ENCODE data around the gene CAPN5.
"Not testable (repeated sequence)": the region's sequence is repeated elsewhere in the genome, so short reads cannot be mapped to it uniquely, and the experiment has no call there.

CAPN5 gene

DNA sequence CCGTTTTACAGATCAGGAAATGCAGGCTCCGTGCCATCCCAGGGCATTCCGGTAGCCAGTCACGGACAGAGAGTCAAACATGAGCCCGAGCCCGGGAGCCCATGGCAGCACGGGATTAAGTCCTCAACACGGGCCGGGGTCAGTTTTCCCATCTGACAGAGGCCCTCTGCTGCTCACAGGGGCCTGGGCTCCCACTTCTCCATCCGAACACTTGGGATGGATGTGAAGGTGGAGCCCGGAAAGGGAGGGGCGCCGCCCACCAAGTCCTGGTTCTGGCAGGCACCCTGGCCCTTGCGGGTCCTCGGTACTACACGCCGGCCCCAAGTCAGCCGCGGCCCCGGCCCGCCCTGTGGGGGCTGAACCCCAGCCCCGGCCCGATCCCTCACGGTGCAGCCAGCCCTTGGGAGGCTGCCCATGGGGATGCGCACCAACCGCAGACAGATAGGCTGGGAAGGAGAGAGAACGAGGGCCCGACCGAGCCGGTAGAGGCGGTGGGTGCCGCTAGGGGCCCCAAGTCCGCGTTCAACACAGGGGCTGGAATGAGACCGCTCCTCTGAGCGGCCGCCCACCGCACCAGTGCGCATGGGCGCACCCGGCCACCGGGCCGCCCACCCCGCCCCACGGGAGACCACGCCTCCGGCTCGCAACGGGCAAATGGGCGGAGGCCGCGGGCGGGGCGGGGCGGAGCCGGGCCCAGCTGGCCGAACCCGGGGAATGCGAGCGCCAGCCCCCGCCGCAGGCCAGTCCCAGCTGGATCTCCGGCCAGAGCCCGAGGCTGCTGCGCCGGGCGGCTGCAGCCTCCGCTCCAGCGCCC, at the start of gene CAPN5:
Gene CAPN5 (plus strand): TSS at position 743 of the 814 bp plus-strand sequence. CDS start 17,916 bp downstream, outside the sequence.
- DNase-seq: peak; percentile 86 to 87

DNA sequence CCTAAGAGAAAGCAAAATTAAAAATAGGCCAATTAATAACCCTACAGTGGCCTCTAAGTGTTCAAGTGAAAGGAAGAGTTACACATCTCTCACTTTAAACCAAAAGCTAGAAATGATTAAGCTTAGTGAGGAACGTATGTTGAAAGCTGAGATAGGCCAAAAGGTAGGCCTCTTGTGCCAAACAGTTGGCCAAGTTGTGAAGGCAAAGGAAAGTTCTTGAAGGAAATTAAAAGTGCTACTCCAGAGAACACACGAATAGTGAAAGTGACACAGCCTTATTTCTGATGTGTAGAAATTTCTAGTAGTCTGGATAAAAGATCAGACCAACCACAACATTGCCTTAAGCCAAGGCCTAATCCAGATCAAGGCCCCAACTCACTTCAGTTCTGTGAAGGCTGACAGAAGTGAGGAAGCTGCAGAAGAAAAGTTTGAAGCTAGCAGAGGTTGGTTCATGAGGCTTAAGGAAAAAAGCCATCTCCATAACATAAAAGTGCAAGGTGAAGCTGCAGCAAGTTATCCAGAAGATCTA, 48.3 kb upstream of the CAPN5 start:
- not testable (repeated sequence) for DNase-seq

DNA sequence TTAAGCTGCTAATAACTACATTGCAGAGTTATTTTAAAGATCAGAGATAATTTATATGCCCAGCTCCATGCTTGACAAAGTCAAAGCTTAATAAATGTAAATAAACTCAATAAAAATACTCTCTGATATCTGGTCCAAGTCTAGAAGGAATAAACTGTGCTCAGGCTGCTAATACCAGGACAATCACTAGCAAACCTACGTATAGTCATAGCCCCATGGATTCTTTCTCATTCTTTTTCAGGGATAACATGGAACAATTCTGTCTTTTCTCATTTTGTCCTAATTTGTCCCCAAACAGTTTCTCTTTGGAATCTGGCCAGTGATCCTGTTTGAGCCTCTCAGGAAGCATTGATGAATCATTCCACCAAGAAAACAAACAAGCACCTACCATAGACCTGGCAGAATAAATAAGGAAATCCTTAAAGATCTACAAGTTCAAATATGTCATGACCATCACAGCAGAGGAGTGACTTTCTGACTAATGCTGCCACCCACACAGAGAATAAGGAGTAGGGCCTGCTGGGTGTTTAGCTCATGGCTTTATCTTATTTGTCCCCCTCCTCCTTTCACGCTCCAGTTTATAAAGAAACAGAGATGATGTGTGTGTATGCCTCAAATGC, 46.7 kb upstream of the CAPN5 start:
- no peak for DNase-seq

DNA sequence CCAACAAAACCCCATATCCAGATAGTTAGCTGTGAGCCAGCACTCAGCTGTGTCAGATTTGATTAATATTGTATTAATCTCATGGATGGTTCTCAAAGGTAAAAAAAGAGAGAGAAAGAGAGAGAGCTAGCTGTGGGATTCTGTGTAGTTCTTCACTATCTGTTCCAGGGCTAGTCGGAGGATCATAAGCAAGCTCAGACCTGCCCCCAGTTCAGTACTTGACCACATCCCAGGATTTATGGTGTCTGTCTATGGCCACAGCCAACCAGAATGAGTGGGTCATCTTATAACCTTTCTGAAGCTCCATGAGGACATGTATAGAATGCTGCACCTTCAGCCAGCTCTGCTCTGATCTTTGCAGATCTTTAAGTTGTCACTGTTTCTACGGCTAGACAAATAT, 46.0 kb upstream of the CAPN5 start:
- no peak for DNase-seq

DNA sequence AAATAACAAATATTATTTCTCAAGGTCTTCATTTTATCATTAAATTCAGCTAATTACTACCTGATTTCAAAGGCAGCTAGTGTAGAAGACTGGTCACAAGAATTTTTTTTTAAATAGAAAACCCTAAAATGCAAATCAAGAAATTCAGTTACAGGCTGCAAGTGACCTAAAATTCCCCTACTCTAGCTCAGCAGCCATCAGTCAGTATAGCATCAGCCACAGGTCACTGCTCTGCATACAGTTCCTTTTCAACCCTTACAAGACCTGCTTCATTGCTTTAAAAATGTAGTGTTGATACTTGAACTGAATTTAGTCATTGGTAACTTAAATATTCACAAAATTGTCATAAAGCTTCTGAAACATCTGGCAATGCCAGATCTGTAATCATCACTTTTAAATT, 42.0 kb upstream of the CAPN5 start:
- no peak for DNase-seq

DNA sequence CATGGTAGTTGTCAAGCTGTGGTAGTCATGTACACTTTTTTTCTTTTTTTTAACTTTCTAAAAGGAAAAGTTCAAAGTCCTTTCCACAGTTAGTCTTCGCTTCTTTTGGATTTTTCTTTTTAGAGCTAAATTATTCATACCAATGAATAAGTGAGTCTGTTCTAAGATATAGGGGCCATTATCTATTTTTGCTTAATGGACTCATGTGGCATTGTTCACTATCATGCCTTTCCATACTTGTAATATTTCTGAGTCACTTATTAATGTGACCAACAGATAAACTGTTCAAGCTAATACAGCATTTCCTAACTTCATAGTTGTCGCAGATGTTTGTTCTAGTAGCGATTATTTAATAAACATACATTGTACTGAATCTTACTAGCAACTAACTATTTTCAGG, 40.5 kb upstream of the CAPN5 start:
- no peak for DNase-seq

DNA sequence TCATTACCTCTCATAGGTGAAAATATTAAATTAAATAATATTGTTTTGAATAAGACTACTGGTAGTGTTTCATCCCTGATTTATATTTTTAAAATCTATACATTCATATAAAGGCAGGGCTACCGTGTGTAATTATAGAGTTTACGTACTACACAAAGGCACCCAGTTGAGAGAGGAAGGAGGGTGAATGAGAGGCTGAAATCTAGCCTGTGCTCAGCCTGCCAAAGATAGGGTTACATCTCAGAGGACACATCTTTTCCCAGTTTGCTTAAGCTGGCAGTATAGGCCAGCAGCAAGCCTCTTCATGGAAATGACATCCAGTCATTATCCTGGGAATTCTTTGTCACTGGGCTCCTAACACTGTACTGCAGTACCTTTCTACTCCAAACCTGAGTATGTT, 40.0 kb upstream of the CAPN5 start:
- DNase-seq: no peak

DNA sequence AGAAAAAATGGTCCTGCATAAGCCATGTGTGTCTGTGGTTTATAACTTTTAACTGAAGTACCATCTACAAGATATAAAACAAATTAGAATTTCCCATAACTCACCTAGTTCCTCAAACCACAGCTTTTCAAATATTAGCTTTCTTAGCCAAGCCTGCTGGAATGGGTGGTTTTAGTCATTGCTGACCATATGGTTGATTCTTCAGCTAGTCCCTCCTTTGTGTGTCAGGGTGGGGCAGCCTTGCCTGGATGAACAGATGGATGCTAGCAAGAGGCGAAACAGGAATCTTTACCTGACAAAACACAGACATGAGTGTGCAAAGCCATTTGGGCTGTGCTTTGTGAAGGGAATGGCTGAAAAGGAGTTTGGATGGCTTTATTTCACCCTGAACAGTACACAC, 39.5 kb upstream of the CAPN5 start:
- DNase-seq: no peak

DNA sequence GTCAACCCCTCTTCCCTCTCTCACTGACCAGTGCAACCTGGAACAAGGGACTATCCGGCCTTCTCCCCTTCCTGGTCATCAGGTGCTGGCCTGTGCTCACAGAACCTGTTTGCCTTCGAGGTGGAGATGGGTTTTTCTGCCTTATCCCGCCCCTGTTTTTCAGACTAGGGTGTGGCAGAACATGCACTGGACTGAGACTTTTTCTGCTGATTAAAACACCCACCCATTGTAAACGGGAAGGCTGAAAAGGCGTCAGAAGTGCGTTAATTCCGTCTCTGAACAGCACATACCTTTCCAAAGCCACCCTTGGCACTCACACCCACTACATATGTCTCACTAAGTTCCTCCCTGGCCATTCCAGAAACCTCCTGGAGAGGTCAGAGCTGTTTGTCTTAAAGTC, 36.9 kb upstream of the CAPN5 start:
- DNase-seq: no peak

DNA sequence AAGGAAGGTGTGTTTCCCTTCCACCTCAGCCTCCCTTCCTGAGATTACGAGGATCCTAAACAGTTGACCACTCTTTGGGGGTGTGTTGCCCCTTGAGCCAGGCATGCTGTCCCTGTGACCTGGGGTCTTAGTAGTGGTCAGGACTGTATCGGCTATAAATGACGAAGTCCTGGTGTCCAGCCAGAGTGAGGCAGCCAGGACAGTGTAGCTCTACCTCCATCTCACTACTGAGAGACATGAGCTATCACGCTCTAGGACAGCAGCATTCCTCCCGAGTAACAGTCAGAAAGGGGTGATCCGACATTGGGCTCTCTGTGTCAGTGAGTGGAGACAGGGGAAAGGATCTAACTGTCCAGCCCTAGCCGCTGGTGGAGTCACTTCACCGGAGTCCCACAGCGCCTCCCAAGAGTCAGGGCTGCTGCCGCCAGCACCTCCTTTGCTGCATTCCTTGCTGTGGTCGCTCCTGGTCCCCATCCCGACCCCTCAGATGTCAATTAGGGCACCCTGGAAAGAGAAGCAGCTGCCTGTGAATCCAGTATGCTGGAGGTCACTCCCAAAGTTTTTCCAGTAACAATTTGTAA, 35.8 kb upstream of the CAPN5 start:
- DNase-seq: no peak

DNA sequence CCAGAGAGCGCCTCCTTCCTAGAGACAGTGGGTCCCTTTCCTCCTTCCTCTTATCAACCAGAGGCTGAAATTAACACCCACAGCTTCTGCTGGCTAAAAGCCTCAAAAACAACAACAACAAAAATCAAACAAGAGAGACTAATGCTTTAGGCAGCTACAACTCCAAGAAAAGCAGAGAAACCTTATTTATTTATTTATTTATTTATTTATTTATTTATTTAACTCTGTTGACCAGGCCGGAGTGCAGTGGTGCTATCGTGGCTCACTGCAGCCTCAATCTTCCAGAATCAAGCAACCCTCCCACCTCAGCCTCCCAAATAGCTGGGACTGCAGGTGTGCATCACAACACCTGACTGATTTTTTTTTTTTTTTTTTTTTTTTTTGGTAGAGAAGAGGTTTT, 35.2 kb upstream of the CAPN5 start:
- no peak for DNase-seq

DNA sequence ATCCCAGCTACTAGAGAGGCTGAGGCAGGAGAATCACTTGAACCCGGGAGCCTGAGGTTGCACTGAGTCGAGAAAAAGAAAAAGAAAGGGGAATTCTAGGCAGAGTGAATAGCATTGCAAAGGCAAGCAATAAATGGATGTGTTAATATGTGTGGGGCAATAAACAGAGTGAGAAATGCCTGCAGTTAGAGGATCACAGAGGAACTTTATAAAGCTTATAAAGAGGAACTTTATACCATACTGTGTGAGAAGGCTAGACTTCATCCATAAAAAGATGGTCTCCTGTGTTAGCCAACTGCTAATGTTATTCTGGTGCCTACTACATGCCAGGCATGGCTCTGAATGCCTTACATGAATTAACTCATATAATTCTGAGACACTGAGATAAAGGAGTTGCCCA, 31.7 kb upstream of the CAPN5 start:
- DNase-seq: no peak

DNA sequence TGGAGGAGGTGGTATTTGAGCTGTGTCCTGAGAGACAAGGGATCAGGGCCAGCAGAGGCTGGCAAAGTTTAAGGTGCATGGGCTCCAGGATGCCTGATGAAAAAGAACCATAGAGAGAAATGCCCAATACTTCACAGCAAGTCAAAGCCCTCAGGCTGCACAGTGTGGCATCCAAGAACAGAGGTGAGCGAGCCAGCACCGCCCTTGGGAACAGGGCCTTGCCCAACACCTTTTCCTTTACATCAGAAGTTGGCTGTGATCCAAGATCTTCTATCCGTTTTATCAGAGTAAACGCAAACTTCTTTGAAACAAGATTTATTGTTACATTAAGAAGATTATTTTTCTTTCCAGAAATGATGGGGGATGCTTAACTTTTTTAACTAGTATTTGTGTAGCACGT, 31.2 kb upstream of the CAPN5 start:
- DNase-seq: no peak

DNA sequence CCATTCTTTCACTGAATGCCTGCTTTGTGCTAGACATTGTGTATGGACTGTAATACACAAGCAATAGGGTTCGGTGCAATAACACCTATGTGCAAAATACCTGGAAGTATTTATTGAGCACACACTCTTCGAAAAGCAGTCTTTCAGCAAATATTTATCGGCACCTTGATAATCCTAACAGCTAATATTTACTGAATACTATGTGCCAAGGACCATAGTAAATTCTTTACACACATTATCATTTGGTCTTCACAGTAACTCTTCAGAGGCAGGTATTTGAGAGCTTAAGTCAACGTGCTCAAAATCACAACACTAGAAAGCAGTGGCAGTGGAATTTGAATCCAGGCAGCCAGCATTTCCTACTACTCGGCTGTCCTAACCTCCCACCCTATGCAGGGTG, 30.4 kb upstream of the CAPN5 start:
- DNase-seq: no peak

DNA sequence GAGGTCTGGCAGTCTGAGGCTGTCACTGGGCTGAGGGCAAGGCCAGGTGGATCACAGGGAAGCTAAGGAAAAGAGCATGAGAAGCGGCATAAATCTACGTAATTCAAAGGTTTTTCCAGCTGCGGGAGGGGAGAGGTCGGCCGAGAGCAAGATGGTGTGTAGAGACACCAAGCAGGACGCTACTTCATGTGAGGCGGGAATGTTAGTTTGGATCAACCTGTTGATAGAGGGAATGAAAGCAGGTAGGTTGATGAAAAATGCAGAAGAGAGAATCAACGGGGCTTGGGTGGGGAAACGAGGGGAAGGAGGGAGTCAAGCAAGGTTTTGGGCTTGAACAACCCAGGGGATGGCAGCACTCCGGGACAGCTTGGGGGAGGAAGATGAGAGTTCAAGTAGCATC, 29.7 kb upstream of the CAPN5 start:
- DNase-seq: no peak

DNA sequence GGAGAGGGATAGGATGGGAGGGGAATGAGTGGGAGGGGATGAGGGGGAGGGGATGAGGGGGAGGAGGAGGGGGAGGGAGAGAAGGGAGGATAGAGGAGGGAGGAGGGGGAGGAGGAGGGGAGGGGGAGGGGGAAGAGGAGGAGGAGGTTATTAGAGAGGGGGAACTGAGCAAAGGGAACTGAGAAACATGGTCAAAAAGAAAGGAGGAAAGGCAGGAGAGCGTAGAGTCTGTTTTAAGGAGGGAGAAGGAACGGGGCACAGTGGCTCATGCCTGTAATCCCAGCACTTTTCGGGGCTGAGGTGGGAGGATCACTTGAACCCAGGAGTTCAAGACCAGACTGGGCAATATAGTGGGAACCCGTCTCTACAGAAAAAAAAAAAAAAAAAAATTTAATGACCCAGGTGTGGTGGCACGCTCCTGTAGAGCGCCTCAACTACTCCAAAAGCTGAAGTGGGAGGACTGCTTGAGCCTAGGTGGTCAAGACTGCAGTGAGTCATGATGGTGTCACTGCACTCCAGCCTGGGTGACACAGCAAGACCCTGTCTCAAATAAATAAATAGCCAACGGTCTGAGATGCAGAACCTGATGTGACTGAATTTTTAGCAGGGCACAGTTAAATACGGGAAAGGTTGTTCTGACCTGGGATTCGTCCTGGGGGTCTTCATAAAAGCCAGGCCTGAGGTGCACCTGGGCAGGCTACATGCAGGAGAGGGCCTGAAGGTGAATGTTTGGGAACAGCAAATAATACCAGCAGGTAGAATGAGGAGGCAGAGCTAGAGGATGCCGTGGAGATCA, 28.5 kb upstream of the CAPN5 start:
- DNase-seq: no peak

DNA sequence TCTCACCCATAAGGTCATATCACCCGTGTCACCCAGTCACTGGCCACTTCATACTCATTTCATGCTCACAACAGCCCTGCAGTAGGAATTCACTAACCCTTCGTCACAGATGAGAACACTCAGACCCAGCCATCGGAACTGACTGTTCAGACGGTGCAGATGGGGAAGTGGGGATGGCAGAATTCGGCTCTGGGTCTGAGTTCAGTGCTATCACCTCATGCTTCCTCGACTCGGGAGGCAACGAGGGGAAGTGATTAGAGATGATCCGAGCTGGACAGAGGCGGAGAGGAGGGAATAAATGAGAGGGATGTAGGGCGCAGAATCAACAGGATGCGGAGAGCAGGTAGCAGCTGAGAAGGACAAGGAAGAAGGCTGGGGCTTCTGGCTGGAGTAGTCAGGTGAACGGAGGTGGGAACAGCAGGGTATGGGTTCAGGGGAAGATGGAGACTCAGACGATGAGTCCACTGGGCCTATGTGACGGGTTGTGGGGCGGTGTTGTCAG, 27.9 kb upstream of the CAPN5 start:
- DNase-seq: no peak

DNA sequence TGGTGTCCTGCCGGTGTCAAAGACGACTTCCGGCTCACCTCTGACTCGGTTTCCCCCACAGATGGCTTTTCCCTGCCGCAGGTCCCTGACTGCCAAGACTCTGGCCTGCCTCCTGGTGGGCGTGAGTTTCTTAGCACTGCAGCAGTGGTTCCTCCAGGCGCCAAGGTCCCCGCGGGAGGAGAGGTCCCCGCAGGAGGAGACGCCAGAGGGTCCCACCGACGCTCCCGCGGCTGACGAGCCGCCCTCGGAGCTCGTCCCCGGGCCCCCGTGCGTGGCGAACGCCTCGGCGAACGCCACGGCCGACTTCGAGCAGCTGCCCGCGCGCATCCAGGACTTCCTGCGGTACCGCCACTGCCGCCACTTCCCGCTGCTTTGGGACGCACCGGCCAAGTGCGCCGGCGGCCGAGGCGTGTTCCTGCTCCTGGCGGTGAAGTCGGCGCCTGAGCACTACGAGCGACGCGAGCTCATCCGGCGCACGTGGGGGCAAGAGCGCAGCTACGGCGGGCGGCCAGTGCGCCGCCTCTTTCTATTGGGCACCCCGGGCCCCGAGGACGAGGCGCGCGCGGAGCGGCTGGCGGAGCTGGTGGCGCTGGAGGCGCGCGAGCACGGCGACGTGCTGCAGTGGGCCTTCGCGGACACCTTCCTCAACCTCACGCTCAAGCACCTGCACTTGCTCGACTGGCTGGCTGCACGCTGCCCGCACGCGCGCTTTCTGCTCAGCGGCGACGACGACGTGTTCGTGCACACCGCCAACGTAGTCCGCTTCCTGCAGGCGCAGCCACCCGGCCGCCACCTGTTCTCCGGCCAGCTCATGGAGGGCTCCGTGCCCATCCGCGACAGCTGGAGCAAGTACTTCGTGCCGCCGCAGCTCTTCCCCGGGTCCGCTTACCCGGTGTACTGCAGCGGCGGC, 27.0 kb upstream of the CAPN5 start:
- DNase-seq: peak; percentile 23 to 37

DNA sequence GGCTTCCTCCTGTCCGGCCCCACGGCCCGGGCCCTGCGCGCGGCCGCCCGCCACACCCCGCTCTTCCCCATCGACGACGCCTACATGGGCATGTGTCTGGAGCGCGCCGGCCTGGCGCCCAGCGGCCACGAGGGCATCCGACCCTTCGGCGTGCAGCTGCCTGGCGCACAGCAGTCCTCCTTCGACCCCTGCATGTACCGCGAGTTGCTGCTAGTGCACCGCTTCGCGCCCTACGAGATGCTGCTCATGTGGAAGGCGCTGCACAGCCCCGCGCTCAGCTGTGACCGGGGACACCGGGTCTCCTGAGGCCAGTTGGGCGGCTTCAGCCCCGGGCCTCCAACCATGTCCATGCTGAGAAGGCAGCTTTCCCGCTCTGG, 26.4 kb upstream of the CAPN5 start:
- no peak for DNase-seq

DNA sequence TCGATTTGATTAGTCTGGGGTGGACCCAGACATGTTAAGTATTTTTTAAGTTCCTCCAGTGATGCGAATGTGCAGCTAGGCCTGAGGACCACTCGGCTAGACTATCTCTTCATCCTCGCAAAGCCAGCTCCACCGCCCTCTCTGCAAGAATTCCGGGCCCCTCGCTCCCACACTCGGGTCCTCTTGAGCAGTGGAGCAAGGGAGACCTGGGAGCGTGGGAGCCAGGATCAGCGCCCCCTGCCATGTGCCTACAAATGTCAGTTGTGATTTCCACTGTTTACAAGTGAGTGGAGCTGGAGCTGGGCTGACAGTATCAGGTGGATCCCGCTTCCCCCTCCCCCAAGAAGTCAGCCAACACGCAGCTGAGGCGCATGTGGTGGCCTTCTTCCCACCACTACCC, 25.9 kb upstream of the CAPN5 start:
- no peak for DNase-seq

DNA sequence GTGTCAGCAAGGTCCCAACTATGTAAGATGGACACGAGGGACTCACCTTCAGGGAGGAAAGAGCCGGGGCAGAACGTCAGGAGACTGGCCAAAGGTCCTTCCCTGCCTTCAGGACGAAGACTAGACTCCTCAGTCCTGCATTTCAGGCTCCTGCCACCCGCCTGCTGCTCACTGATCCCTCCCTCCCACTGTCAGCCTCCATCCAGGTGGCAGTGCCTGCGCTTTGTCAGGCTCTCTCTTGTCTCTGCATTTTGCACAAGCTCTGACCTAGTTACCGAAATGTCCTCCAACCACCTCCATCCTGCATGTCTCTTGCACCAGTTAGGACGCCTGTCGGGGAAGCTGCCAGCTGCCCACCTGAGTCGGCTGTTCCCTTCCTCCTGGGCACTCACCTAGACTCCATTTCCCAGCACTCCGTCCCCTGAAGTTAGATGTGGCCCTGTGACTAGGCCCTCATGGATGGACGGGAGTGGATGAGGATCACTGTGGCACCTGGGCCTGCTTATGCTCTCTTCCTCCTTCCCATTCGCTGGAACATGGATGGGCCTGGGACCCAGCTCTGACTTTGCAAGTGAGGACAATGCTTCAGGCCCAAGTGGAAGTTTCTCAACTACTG, 24.6 kb upstream of the CAPN5 start:
- DNase-seq: no peak

DNA sequence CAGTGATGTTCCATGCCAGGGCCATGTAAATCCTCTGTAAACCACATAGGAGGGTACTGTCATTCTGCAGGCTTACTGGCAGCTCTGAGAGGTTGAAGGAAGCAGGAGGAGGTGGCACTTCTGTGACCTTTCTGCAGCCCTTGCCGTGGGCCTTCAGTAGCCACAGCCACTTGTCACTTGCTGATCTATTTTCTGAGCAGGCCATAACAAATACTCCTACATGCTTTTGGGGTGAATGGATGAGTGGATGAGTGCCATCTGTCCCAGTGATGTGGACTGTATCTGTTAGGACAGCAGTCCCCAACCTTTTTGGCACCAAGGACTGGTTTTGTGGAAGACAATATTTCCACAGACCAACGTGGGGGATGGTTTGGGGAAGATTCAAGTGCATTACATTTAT, 22.4 kb upstream of the CAPN5 start:
- DNase-seq: no peak
